ENCODE measurements around the gene HILPDA.

The HILPDA gene

DNA sequence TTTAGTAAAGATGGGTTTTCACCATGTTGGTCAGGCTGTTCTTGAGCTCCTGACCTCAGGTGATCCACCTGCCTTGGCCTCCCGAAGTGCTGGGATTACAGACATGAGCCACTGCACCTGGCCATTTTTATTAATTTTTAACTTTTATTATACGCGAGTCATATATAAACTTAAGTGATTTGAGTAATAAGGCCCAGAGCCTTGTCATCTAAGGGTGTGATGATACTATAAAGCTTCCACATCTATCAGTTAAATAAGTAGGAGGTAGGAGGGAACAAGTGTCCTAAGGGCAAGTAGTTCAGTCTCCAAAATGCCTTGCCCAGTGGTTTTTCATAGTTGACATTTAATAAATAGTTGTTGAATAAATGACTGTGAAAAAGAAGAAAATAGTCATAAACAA is 13.3 kb upstream of the HILPDA start:
- CTCF ChIA-PET, result interaction anchor here (0.9 to 10.9 kb wide), 5 partner anchors 9 to 24 kb away, joined by 3 to 99 read pairs (median 5); no protein-coding TSS in a partner anchor
- TF ChIP-seq, protein P1, sequence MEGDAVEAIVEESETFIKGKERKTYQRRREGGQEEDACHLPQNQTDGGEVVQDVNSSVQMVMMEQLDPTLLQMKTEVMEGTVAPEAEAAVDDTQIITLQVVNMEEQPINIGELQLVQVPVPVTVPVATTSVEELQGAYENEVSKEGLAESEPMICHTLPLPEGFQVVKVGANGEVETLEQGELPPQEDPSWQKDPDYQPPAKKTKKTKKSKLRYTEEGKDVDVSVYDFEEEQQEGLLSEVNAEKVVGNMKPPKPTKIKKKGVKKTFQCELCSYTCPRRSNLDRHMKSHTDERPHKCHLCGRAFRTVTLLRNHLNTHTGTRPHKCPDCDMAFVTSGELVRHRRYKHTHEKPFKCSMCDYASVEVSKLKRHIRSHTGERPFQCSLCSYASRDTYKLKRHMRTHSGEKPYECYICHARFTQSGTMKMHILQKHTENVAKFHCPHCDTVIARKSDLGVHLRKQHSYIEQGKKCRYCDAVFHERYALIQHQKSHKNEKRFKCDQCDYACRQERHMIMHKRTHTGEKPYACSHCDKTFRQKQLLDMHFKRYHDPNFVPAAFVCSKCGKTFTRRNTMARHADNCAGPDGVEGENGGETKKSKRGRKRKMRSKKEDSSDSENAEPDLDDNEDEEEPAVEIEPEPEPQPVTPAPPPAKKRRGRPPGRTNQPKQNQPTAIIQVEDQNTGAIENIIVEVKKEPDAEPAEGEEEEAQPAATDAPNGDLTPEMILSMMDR (IDR thresholded peaks at IDR 0.05; ENCODE audit: control extremely low read depth, extremely low read depth, low read depth, missing control alignments), result no peak
- POLR2A ChIA-PET, result no interaction called here
- no peak for DNase-seq (ENCODE audit: extremely low spot score)

DNA sequence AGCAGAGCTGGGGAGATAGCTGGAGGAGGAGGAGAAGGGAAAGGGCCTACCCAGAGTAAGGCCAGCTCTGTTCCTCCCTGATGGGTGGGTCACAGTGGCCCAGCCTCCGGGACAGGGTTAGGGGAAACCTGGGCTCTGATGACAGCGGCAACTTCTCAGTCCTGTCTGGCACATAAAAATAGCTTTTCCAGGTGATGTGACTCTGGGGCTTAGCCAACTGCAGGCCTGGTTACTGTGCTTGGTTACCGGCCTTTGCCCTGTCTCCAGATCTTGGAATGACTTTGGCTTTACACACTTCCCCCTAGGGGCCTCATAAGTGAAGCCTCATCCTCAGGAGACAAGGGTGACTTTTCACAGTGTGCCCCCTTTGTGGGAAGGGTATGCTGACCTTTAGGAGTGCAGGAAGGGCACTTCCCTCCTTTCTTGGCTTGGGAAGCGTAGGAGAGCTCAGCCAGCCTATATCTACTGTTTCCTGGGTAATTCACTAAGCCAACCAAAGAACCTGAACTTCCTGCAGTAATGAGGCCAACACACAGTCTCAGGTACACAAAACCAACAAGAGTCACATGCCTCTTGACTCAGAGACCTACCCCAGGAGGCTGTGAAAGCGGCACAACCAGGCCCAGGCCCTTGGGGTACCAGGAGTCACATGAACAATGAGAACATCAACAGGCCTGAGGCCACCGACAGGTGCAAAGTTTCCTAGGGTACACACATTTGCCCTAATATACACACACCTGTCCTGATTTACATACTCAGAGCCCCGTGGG is 11.7 kb upstream of the HILPDA start:
- no peak for DNase-seq (ENCODE audit: extremely low spot score)
- ChIA-PET CTCF (interaction anchor here (0.9 to 10.9 kb wide), 9 partner anchors 9 to 648 kb away, joined by 3 to 99 read pairs (median 4); no protein-coding TSS in a partner anchor), POLR2A (interaction anchor here (0.6 kb wide), 1 partner anchor 97 kb away, joined by 3 read pairs; no protein-coding TSS in a partner anchor)
- TF ChIP-seq, protein P1 (IDR thresholded peaks at IDR 0.05; ENCODE audit: control extremely low read depth, extremely low read depth, low read depth, missing control alignments), result no peak

DNA sequence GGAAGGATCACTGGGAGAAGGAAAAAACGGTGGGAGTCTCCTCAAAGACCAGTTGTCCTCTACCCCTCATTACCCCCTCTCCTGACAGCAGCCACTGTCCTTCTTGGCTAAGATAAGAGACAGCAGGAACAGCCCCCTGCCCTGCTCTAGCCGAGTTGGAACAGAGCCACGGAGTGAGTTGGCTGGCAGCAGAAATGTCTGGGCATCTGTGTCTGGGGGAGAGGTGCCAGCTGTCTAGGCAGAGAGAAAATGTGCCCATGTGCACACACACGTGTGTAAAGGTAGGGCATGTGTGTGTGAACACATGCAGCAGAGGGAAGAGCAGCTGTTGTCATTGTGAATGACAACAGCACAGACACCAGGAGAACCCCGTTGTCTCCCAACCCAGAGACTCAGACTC is 9.4 kb upstream of the HILPDA start:
- ChIA-PET CTCF (interaction anchor here (4.2 to 10.9 kb wide), 2 partner anchors 15 to 17 kb away, joined by 88 to 99 read pairs; no protein-coding TSS in a partner anchor), POLR2A (no interaction called here)
- DNase-seq (ENCODE audit: extremely low spot score), result no peak
- TF ChIP-seq, protein P1 (IDR thresholded peaks at IDR 0.05; ENCODE audit: control extremely low read depth, extremely low read depth, low read depth, missing control alignments), result no peak

DNA sequence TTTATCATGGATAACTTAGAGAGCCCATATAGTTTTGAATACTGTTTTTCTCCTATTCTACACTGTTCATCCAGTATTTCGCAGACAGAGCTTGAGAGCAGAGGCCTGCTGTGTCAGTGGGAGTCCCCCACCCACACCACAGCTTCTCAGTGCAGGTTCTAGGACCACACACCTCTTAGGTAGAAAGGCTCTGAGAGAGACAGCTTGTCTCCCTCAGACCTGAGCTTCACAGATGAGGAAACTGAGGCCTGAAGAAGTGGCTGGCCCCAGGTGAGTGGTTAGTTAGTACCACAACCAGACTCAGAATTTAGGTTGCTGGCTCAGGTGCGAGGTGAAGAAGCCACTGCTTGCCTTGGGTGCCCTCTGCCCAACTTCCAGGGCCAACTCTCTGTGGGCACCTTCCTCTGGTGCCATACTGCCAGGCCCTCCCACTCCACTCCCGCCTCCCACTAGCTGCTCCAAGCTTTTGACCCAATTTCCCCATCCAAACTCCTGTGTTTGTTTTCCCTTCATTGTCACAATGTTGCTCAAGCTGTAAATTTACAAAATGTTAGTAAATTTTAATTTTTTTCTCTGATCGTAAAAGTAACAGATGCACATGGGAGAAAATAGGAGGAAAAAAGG is 7.6 kb upstream of the HILPDA start:
- ChIA-PET POLR2A (interaction anchor here (0.6 kb wide), 1 partner anchor 32 kb away, joined by 5 read pairs; no protein-coding TSS in a partner anchor), CTCF (interaction anchor here (1.2 to 10.9 kb wide), 6 partner anchors 9 to 435 kb away, joined by 3 to 99 read pairs (median 5); no protein-coding TSS in a partner anchor)
- DNase-seq (ENCODE audit: extremely low spot score), result no peak
- TF ChIP-seq, protein P1 (IDR thresholded peaks at IDR 0.05; ENCODE audit: control extremely low read depth, extremely low read depth, low read depth, missing control alignments), result no peak

DNA sequence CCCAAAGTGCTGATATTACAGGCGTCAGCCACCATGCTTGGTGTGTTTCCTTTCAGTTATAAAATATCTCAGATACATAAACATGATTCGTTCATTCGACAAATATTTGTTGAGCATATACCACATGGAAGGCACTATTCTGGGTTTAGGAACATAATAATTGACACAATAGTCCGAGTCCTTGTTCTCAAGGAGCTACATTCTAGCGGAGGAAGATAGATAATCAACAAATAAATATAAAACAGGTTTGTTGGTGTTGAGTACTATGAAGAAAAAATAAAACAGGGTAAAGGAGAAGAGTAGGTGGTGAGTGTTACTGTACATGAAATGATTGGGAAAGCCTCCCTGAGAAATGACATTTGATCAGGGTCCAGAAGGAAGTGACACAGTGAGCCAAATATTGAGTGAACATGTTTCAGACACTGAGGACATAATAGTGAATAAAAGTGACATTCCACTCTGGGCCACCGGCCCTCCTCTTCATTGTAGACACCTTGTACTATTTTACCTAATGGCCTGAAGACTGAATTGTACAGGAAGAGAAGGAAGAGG is 6.9 kb upstream of the HILPDA start:
- POLR2A ChIA-PET, result no interaction called here
- TF ChIP-seq, protein P1 (IDR thresholded peaks at IDR 0.05; ENCODE audit: control extremely low read depth, extremely low read depth, low read depth, missing control alignments), result no peak
- CTCF ChIA-PET, result interaction anchor here (1.2 to 10.9 kb wide), 4 partner anchors 12 to 434 kb away, joined by 3 to 99 read pairs (median 26); no protein-coding TSS in a partner anchor
- no peak for DNase-seq (ENCODE audit: extremely low spot score)

DNA sequence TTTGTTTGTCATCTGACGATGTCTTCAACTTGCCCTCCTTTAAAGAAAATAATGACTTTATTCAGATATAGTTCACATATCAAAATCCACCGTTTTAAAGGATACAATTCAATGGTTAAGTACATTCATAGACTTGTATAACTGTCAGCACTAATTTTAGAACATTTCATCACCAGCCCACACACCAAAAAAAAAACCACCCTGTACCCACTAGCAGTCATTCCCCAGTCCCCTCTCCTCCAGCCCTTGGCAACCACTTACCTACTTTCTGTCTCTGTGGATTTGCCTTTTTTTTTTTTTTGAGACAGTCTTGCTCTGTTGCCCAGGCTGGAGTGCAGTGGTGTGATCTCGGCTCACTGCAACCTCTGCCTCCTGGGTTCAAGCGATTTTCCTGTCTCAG is 5.3 kb upstream of the HILPDA start:
- ChIA-PET CTCF (interaction anchor here (3.1 to 10.9 kb wide), 2 partner anchors 11 to 24 kb away, joined by 47 to 99 read pairs; no protein-coding TSS in a partner anchor), POLR2A (no interaction called here)
- no peak for DNase-seq (ENCODE audit: extremely low spot score)
- TF ChIP-seq, protein P1 (IDR thresholded peaks at IDR 0.05; ENCODE audit: control extremely low read depth, extremely low read depth, low read depth, missing control alignments), result no peak
